Brain pericyte (primary cell): ENCODE measurements around the gene STARD3.
"Not testable (repeated sequence)": the region's sequence is repeated elsewhere in the genome, so short reads cannot be mapped to it uniquely, and the experiment has no call there.

Experiments used
- DNase-seq: peaks from one replicate; pipeline ENCODE4 v3.0.0-alpha.2; 2012; ENCODE audit warnings: low read depth, low spot score

STARD3 gene

DNA sequence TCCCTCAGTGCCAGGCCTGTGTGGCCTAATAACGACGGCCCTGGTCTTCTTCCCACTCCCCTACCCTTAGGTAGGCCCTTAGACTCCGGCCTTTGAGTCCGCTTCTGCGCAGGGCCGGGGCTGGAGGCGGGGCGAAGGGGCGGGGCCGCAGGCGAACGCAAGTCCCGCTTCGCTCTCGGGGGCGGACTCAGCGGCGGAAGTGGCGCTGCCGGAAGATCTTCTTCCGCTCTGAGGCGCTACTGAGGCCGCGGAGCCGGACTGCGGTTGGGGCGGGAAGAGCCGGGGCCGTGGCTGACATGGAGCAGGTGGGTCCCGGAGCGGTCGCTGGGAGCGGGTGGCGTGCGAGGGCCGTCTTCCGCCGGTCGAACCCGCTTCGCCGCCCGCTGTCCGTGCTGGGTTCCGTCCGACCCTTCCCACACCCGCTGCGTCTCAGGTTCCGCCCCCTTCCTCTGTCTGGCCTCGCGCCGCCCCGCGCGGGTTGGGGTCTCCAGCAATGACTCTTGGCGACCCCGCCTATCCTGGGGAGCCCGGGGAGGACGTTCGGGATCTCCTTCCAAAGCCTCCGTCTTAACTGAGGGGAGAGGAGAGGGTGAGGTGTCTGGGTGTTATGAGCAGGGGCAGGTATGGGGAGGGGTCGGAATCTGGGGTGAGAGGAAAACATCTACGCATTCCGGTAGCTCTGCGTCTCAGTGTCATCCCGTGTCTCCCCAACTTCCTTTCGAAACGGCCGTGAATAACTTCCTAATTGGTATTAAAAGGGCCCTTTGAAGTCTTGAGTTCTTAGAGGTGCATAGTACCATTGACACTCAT lies at the start of gene STARD3:
Gene STARD3, plus strand, starts transcription at position 218 of the 810 bp plus-strand sequence. CDS start 16,388 bp downstream, outside the sequence.
- DNase-seq: no peak

GRCh38 chr17:39590180-39590579 lies 46.8 kb upstream of the STARD3 start:
- DNase-seq: not testable (repeated sequence)

DNA sequence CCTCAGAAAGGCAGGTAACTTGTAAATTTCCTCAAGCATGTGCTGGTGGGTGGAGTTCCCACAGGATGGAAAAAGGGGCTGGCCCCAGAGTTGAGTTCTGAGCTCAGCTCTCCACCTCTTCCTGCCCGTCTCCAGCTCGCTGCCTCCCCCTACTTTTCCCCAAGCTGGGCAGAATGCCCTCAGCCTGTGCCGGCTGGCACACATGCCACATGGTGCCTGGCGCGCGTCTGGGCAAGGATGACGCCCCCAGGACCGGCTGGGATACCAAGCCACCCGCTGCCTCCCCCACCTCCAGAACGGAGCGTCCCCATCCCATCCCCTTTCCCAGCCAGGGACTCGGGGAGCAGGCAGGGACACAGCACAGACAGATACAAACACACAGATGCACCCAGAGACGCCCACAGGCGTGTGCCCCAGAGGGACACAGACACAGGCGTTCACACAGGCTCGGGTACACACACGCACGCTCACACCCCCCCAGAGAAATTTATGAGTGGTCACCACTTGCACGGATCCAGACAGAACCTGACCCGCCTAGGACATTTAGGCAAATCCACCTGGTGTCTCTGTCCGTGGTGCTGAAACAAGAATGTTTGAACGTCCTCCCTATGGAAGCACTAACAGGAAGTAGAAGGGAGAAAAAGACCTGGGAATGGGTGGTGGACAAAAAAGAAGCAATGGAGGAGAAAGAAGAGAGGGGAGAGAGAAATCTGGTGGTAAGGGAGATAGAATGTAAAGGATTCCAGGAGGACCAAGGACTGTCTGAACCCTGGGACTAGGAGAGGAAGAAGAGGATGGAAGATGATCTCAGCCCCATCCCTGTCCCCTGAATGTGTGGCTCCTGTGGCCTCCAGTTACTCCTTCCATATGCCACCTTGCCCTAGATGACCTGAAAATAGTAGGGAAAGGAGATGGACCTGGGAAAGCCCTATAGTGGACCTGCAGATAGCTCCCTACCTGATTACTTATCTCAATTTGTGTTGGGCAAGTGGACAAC lies 44.7 kb upstream of the STARD3 start:
- DNase-seq: no peak

- DNase-seq: no peak
Observed at GRCh38 chr17:39593371-39593770, 43.6 kb upstream of the STARD3 start.

DNA sequence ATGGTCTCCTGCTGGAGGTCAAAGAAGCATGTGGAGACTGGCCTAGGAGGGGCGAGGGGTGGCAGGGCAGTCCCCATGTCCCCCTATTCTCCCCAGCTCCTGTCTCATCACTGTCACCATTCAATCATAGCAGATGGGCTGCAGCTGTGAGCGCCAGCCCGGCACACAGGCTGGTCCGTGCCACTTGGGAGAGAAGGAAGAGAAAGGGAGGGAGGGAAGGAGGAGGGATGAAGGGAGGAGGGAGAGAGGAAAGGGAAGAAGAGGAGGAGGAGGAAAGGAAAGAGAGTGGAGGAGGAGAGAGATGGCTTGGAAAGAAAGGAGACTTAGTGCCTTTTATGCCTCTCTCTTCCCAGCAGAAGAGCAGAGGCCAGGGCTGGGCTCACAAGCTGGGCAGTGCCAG lies 41.6 kb upstream of the STARD3 start:
- no peak for DNase-seq

- DNase-seq: no peak
Observed at GRCh38 chr17:39595928-39596510, 40.9 kb upstream of the STARD3 start.

DNA sequence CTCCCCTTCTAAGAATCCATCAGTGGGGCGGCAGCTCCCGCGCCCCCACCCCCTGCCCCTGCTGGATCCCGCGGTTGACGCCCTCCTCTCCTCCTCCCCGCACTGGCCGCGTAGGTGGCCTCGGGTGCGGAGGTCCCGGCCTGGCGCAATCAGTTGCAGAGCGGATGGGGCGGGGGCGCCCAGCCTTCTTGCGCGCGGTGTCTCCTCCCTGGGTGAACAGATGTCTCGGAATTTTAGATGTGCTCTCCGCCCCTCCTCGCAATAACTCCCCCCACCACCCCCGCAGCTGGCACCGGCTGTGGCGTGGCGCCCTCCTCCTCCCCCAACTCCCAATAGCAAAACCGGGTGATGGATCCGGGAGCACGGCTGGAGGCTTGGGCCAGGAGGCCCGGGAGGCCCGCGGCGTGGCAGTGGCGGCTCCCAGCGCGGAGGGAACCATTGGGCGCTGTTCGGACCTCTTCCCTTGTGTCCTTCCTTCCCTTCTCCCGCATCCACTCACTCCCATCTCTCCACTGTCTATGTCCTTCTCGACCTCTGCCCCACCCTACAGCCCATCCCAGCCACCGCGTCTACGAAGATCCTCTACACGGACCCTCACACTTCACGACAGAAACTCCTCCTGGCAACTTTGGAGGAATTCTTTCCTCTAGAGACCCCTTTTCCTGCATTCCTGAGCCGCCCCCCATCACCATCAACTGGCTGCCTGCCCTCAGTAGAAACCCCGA lies 40.2 kb upstream of the STARD3 start:
- DNase-seq: no peak

DNA sequence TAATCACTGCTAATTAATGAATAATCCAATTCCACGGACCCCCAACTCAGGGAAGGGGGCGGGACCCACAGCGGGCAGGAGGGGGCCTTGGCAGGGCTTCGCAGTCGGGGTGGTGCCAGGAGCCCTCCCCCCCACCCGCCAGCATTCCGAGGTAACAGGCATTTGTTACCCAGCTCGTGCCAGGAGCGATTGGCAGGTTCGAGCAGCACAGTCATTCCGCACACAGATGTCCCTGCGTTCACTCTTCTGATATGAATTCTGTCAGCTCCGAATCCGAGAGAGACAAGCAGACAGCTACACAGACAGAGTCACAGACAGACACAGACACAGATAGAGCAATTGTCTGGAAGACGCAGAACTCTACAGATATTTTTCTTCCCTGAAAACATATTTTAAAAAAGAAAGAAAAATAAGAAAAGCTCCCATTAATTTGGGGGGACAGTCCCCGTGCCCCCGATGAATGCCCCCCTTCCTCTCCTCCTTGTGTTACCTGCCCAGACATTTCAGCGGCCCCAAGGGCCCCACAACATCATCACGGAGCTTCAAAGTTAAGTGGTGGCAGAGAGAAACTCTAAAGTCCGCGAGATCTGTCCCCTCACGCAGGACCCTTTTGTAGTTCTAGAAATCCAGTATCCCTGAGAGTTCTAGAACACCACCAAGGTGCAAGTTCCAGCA lies 39.4 kb upstream of the STARD3 start:
- no peak for DNase-seq

GRCh38 chr17:39598047-39598481 lies 38.9 kb upstream of the STARD3 start:
- DNase-seq: no peak

DNA sequence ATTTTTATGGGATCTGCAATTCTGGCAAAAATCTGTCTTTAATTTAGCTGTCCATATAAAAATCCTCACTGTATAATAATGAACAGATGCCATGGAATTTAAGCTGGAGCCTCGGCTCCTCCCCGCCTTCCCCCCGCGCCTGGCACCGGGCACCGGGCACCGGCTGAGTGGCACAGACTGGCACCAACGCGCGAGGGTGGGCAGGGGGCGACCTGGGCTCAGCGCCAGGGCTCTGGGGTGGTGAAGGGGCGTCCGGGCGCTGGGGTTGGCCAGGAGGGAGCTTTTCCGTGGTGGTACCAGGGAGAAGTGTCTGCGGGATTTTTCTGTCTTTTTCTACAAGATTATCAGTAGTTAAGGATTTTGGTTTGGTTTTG lies 38.3 kb upstream of the STARD3 start:
- no peak for DNase-seq

DNA sequence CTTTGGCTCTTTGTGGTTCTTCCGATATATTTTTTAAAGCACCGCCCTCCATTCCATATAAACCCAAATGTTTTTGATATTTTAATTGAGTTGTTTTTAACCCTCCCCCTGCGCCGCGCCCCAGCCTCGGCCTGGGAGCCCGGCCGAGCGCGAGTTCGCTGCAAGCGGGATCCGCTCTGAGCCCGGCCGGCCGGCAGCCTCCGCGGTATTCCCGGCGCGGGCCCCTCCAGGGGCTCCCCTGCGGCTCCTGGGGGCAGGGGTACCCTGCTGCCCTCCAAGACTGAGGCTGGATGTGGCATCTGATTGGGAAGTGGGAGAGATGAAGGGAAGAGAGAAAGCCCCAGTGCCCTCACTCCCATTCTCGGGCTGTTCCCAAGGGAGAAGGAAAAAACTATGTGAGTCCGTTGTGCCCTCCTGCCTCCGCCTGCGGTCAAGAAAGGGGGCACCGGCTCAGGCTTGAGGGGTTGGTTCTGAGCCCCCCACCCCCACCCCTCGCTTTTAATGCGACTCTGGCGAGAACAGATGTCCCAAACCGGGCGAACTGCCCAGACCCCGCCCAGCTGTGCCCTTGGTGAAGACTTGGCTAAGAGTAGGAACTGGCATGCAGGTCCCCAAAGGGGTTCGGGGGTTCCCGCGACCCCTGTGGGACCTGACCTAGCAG lies 37.8 kb upstream of the STARD3 start:
- DNase-seq: no peak

DNA sequence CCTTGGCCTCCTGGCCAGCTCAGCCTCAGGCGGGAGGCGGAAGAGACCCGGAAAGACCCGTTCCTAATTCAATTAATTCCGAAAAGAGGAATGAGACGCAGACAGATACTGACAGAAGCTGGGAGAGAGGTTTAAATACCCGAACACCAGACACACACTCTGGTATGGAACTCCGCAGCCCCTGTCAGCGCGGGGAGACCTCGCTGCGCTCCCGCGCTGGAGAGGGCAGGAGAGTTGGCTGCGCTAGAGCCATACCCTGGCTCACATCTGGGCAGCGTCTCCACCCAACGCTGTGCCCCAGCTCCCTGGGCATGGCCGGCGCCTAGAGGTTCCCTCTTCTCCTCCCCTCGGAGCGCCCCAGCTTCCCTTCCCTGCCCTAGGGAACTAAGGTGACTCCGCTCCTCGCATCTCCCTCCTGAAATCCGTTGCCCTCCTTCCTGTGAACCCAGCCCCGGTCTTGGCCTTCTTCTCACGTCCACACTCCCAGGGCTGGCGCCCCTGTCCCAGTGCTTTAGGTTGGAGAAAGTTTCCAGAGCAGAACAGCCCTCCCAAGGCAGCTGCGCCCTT lies 37.2 kb upstream of the STARD3 start:
- no peak for DNase-seq

GRCh38 chr17:39600288-39600996 lies 36.5 kb upstream of the STARD3 start:
- no peak for DNase-seq

DNA sequence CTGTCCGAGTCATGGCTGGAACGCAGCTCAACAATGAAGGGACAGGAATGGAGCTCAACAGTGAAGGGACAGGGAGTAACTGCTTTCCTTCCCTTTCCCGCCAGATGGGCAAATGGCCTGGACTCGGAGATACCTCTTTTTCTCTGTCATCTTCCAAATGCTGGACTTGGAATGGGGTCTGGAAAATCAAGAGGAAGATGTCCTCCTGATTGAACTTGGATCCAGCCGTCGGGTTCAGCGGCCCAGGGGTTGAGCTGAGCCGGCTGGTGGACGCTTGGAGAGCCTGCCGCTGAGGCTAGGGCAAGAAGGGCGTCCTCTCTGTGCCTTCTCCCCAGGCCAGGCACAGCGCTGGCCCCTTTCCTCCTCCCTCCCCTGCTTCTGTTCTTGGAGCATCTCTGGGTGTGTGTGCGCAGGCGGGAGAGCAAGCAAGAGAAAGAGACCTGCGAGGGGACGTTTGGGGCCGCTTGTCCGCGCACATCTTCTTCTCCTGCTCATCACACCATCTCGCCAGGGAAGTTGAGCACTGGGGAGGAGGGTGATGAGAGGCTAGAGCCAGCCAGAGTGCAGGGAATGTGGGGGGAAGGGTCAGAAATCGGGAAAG lies 35.8 kb upstream of the STARD3 start:
- DNase-seq: no peak

- DNase-seq: no peak
Observed at GRCh38 chr17:39601758-39602532, 35.0 kb upstream of the STARD3 start.

- no peak for DNase-seq
Observed at GRCh38 chr17:39602533-39603303, 34.2 kb upstream of the STARD3 start.

- DNase-seq: no peak
Observed at GRCh38 chr17:39603304-39604016, 33.5 kb upstream of the STARD3 start.
